Progenitor cell of endocrine pancreas (in vitro differentiated cells): Measurements from ENCODE around the gene IRF2. TPM values are rescaled to one million over a fixed set of nuclear protein-coding genes. Genes with fewer than 3 reads are reported as not detected.
A peak's percentile ranks its signal among the peaks of the same experiment; 100 is the strongest.

ENCODE experiments used
- DNase-seq: peaks from one replicate; pipeline ENCODE4 v3.0.0; 2021; ENCODE audit warnings: low spot score; ENCODE audit not compliant: unreplicated experiment
- H3K27ac Mint-ChIP-seq: 2 replicates; pipeline ENCODE4 v1.8.0; 2021; ENCODE audit warnings: mild to moderate bottlenecking, moderate library complexity, mixed read lengths
- H3K27me3 Mint-ChIP-seq: 2 replicates; pipeline ENCODE4 v1.8.0; 2021; ENCODE audit warnings: mixed read lengths
- H3K36me3 Mint-ChIP-seq: 2 replicates; pipeline ENCODE4 v1.8.0; 2022; ENCODE audit warnings: mixed read lengths; ENCODE audit not compliant: insufficient read depth
- H3K4me1 Mint-ChIP-seq: 2 replicates; pipeline ENCODE4 v1.8.0; 2021; ENCODE audit warnings: low read depth, mixed read lengths
- H3K4me3 Mint-ChIP-seq: 2 replicates; pipeline ENCODE4 v1.8.0; 2021; ENCODE audit warnings: low read depth, mild to moderate bottlenecking, moderate library complexity, mixed read lengths
- H3K9me3 Mint-ChIP-seq: 2 replicates; pipeline ENCODE4 v1.8.0; 2021; ENCODE audit warnings: low read depth, mixed read lengths
- CTCF ChIP-seq: fragments of 200-600 bp; sonication (generic); IDR thresholded peaks from one replicate; pipeline ENCODE4 v1.5.0; 2021; ENCODE audit warnings: antibody characterized with exemption, mild to moderate bottlenecking; ENCODE audit not compliant: unreplicated experiment
- total RNA-seq: library from RNA; stranded (reverse); gene quantifications from 2 replicates; pipeline ENCODE4 v1.2.1, GENCODE V29; 2021

Gene IRF2
- total RNA-seq, 1 donor from 2014 or later = 19.1 TPM

GRCh38 chr4:184461711-184462441, 12.5 kb downstream of the IRF2 start:
- H3K36me3 Mint-ChIP-seq = peaks cover under 1% of the 10 kb centered on the region
- no peaks in the 10 kb centered on the region for H3K9me3 Mint-ChIP-seq
- H3K27ac Mint-ChIP-seq = peak overlapping the region; percentile 91
- TF ChIP-seq CTCF = no peak
- no peak for DNase-seq
- no peaks in the 10 kb centered on the region for H3K27me3 Mint-ChIP-seq
- H3K4me3 Mint-ChIP-seq = no peak overlapping the region
- H3K4me1 Mint-ChIP-seq = peaks cover 46% of the 10 kb centered on the region

GRCh38 chr4:184460499-184461285, 13.7 kb downstream of the IRF2 start:
- no peak for TF ChIP-seq CTCF
- H3K4me3 Mint-ChIP-seq = no peak overlapping the region

GRCh38 chr4:184459413-184459812, 14.9 kb downstream of the IRF2 start:
- H3K36me3 Mint-ChIP-seq = peaks cover 7% of the 10 kb centered on the region
- H3K4me3 Mint-ChIP-seq = no peak overlapping the region
- TF ChIP-seq CTCF = no peak
- no peak for DNase-seq
- no peaks in the 10 kb centered on the region for H3K27me3 Mint-ChIP-seq
- H3K4me1 Mint-ChIP-seq = peaks cover 39% of the 10 kb centered on the region
- H3K27ac Mint-ChIP-seq = no peak overlapping the region
- no peaks in the 10 kb centered on the region for H3K9me3 Mint-ChIP-seq

More at GRCh38 chr4:184460499-184461285, 13.7 kb downstream of the IRF2 start:
- Mint-ChIP-seq H3K4me1 (peaks cover 46% of the 10 kb centered on the region), H3K9me3 (no peaks in the 10 kb centered on the region), H3K36me3 (peaks cover 7% of the 10 kb centered on the region), H3K27ac (no peak overlapping the region), H3K27me3 (no peaks in the 10 kb centered on the region)
- no peak for DNase-seq

- Mint-ChIP-seq H3K27me3 (no peaks in the 10 kb centered on the region), H3K36me3 (peaks cover 7% of the 10 kb centered on the region), H3K4me3 (no peak overlapping the region), H3K9me3 (no peaks in the 10 kb centered on the region), H3K4me1 (peaks cover 33% of the 10 kb centered on the region), H3K27ac (no peak overlapping the region)
- no peak for DNase-seq
- TF ChIP-seq CTCF = no peak
Measured at GRCh38 chr4:184457535-184458249, 16.7 kb downstream of the IRF2 start.

- H3K9me3 Mint-ChIP-seq = no peaks in the 10 kb centered on the region
- no peaks in the 10 kb centered on the region for H3K27me3 Mint-ChIP-seq
- peaks cover 21% of the 10 kb centered on the region for H3K4me1 Mint-ChIP-seq
- TF ChIP-seq CTCF = no peak
- no peak overlapping the region for H3K4me3 Mint-ChIP-seq
- no peak overlapping the region for H3K27ac Mint-ChIP-seq
- peaks cover 7% of the 10 kb centered on the region for H3K36me3 Mint-ChIP-seq
- DNase-seq = no peak
Measured at GRCh38 chr4:184456337-184456736, 18.0 kb downstream of the IRF2 start.
